Astrocyte (in vitro differentiated cells and primary cell): ENCODE data around the gene DCBLD2.

Experiments
- EZH2 ChIP-seq: IDR thresholded peaks from 2 replicates; pipeline ENCODE4 v1.6.1; 2012; ENCODE audit warnings: mild to moderate bottlenecking, low read length, inconsistent platforms; ENCODE audit not compliant: insufficient read depth
- TF ChIP-seq, protein P1 (sequence below): IDR thresholded peaks from 2 replicates; pipeline ENCODE4 v1.5.1; 2011; ENCODE audit warnings: low read depth, mild to moderate bottlenecking, inconsistent platforms, low read length, moderate library complexity; ENCODE audit not compliant: insufficient read depth

- TF ChIP-seq, protein P1, sequence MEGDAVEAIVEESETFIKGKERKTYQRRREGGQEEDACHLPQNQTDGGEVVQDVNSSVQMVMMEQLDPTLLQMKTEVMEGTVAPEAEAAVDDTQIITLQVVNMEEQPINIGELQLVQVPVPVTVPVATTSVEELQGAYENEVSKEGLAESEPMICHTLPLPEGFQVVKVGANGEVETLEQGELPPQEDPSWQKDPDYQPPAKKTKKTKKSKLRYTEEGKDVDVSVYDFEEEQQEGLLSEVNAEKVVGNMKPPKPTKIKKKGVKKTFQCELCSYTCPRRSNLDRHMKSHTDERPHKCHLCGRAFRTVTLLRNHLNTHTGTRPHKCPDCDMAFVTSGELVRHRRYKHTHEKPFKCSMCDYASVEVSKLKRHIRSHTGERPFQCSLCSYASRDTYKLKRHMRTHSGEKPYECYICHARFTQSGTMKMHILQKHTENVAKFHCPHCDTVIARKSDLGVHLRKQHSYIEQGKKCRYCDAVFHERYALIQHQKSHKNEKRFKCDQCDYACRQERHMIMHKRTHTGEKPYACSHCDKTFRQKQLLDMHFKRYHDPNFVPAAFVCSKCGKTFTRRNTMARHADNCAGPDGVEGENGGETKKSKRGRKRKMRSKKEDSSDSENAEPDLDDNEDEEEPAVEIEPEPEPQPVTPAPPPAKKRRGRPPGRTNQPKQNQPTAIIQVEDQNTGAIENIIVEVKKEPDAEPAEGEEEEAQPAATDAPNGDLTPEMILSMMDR, result no peak
- TF ChIP-seq EZH2, result no peak
These were observed 124.2 kb downstream of the DCBLD2 start for GRCh38 chr3:98777286-98777685.
